Endothelial cell of umbilical vein (primary cell): Measurements from ENCODE around the gene WDR38. TPM values are rescaled to one million over a fixed set of nuclear protein-coding genes. Genes with fewer than 3 reads are reported as not detected.

Experiments used
- BruUV-seq: library from RNA; stranded (reverse); fragments of 400-500 nt; replicated peaks from 2 replicates; lab custom pipeline; 2021; lab: Mats Ljungman, UMichigan
- CTCF ChIA-PET: fragments of 300-600, 350-600 bp; sonication (Branson Sonifier 250); formaldehyde crosslinking; loops from one replicate; lab custom pipeline; 2021; ENCODE audit warnings: antibody characterized with exemption, inconsistent platforms; lab: Charles Lee
- POLR2A ChIA-PET: fragments of 300-600, 350-600 bp; sonication (Branson Sonifier 250); formaldehyde crosslinking; loops from one replicate; lab custom pipeline; 2021; ENCODE audit warnings: antibody characterized with exemption, inconsistent platforms; lab: Charles Lee
- DNase-seq: peaks from one replicate; pipeline ENCODE4 v3.0.0-alpha.2; 2011; ENCODE audit warnings: low read depth, low spot score
- FAIRE-seq: peaks from 2 replicates; lab custom pipeline; 2011; peaks lifted over from hg19 to GRCh38; lab: Jason Lieb, UNC
- H2AFZ ChIP-seq: 2 replicates; pipeline ENCODE4 v1.6.0; 2012; ENCODE audit warnings: low read depth, low read length, control low read depth, inconsistent platforms
- H3K27ac ChIP-seq: 2 replicates; pipeline ENCODE4 v1.5.1; 2011; ENCODE audit warnings: low read depth, mild to moderate bottlenecking, control low read depth, low read length, moderate library complexity; ENCODE audit not compliant: insufficient read depth
- H3K27me3 ChIP-seq, 2 experiments: 2 replicates each; pipeline versions ENCODE4 v1.6.0 to v1.6.1; 2011; ENCODE audit warnings: low read length in 2 of 2, mixed read lengths in 1 of 2; ENCODE audit not compliant: control insufficient read depth in 2 of 2, insufficient read depth in 2 of 2
- H3K36me3 ChIP-seq, 2 experiments: 2 replicates in 1 of 2; 3 replicates in 1 of 2; pipeline ENCODE4 v1.5.1; 2011; ENCODE audit warnings: low read length in 2 of 2, mild to moderate bottlenecking in 1 of 2, moderate library complexity in 1 of 2; ENCODE audit not compliant: control insufficient read depth in 2 of 2, insufficient read depth in 2 of 2; ENCODE audit errors: extremely low read depth in 1 of 2
- H3K4me1 ChIP-seq: 3 replicates; pipeline ENCODE4 v1.5.1; 2011; ENCODE audit warnings: mild to moderate bottlenecking, low read length; ENCODE audit not compliant: control insufficient read depth, insufficient read depth; ENCODE audit errors: extremely low read depth
- H3K4me2 ChIP-seq: 2 replicates; pipeline ENCODE4 v1.6.1; 2011; ENCODE audit warnings: low read length, control low read depth, mixed read lengths; ENCODE audit not compliant: insufficient read depth
- H3K4me3 ChIP-seq, 3 experiments: fragments of 200-600 bp in 1 of 3; sonication (generic), shearing (Covaris generic) in 1 of 3; replicated peaks in 1 of 3; 2 replicates each; pipeline ENCODE4 v1.5.1; 2011 to 2016; ENCODE audit warnings: control low read depth in 3 of 3, low read length in 3 of 3, mild to moderate bottlenecking in 2 of 3, inconsistent platforms in 1 of 3, low read depth in 1 of 3, moderate library complexity in 1 of 3; ENCODE audit not compliant: insufficient read depth in 1 of 3
- H3K79me2 ChIP-seq: 2 replicates; pipeline ENCODE4 v1.6.0; 2012; ENCODE audit warnings: low read length, inconsistent platforms; ENCODE audit not compliant: control insufficient read depth, insufficient read depth
- H3K9ac ChIP-seq: replicated peaks from 2 replicates; pipeline ENCODE3; 2011; ENCODE audit warnings: low read length, control low read depth; ENCODE audit not compliant: insufficient read depth; ENCODE audit errors: extremely low read depth
- H3K9me1 ChIP-seq: replicated peaks from 3 replicates; pipeline ENCODE4 v1.6.0; 2011; ENCODE audit warnings: mild to moderate bottlenecking, low read length; ENCODE audit not compliant: control insufficient read depth, insufficient read depth; ENCODE audit errors: extremely low read depth
- H3K9me3 ChIP-seq: replicated peaks from 2 replicates; pipeline ENCODE4 v1.5.1; 2012; ENCODE audit warnings: low read length, inconsistent platforms; ENCODE audit not compliant: control insufficient read depth, insufficient read depth
- H4K20me1 ChIP-seq: replicated peaks from 2 replicates; pipeline ENCODE3; 2011; ENCODE audit warnings: mild to moderate bottlenecking, low read length; ENCODE audit not compliant: control insufficient read depth, insufficient read depth; ENCODE audit errors: extremely low read depth
- EZH2 ChIP-seq: IDR thresholded peaks from 2 replicates; pipeline ENCODE4 v1.6.1; 2012; ENCODE audit warnings: borderline replicate concordance, low read depth, mild to moderate bottlenecking, moderate library complexity, low read length, inconsistent platforms; ENCODE audit not compliant: severe bottlenecking
- FOS ChIP-seq: IDR thresholded peaks from 2 replicates; pipeline ENCODE4 v1.6.1; 2011; ENCODE audit warnings: mild to moderate bottlenecking, low read length, moderate library complexity, borderline replicate concordance; ENCODE audit not compliant: insufficient read depth
- GATA2 ChIP-seq: IDR thresholded peaks from 2 replicates; pipeline ENCODE4 v1.7.0; 2011; ENCODE audit warnings: low read depth, mild to moderate bottlenecking, moderate library complexity, mixed read lengths, low read length; ENCODE audit not compliant: insufficient read length, insufficient read depth
- JUN ChIP-seq: IDR thresholded peaks from 2 replicates; pipeline ENCODE4 v1.6.1; 2011; ENCODE audit warnings: borderline replicate concordance, low read depth; ENCODE audit not compliant: insufficient read length, insufficient read depth
- MYC ChIP-seq: IDR thresholded peaks from one replicate; pipeline ENCODE4 v1.6.1; 2011; ENCODE audit warnings: mild to moderate bottlenecking, low read depth, low read length
- POLR2A ChIP-seq: IDR thresholded peaks from 2 replicates; pipeline ENCODE4 v1.6.1; 2012; ENCODE audit warnings: low read depth, mild to moderate bottlenecking, control low read depth, low read length
- POLR2AphosphoS5 ChIP-seq: IDR thresholded peaks from 2 replicates; pipeline ENCODE4 v1.6.1; 2012; ENCODE audit warnings: low read depth, mild to moderate bottlenecking, control low read depth, low read length, moderate library complexity; ENCODE audit not compliant: insufficient read depth
- dilution Hi-C: fragments of 300-500 bp; cut with MboI; formaldehyde crosslinking; loops from one replicate; pipeline ENCODE4 v1.15.0; 2019; ENCODE audit warnings: low sequenced_read_pairs; ENCODE audit not compliant: extremely low pct_ligation_motif_present
- intact Hi-C: fragments of 100-400 bp; cut with micrococcal nuclease; formaldehyde crosslinking; loops from one replicate; pipeline ENCODE4 v1.10.0; 2022
- polyA plus RNA-seq, 4 experiments: library from polyadenylated mRNA; depleted of rRNA in 3 of 4; stranded (reverse) in 3 of 4; unstranded in 1 of 4; fragments of >200 nt; gene quantifications; 2 replicates each; pipeline versions ENCODE4 v1.2.1 to v1.2.3, GENCODE V29; 2011 to 2012; ENCODE audit warnings: missing spikeins in 1 of 4
- total RNA-seq: library from RNA; stranded (reverse); gene quantifications from 2 replicates; pipeline ENCODE4 v1.2.3, GENCODE V29; 2021
- TF ChIP-seq, protein P1 (sequence below): IDR thresholded peaks from 2 replicates; pipeline ENCODE4 v1.6.1; 2011; ENCODE audit not compliant: insufficient read depth, insufficient read length
- TF ChIP-seq, protein P2 (sequence below), 2 donors: IDR thresholded peaks; 1 replicate in 1 of 2; 2 replicates in 1 of 2; pipeline ENCODE4 v1.5.1; 2011; ENCODE audit warnings: low read length in 2 of 2, mild to moderate bottlenecking in 2 of 2, moderate library complexity in 2 of 2, control low read depth in 1 of 2, inconsistent platforms in 1 of 2, low read depth in 1 of 2; ENCODE audit not compliant: insufficient read depth in 1 of 2; ENCODE audit errors: extremely low read depth in 1 of 2

Gene WDR38
- total and polyA plus RNA-seq, 2 donors (not counting 3 experiments of a cell fraction or from before 2014, with no cell fraction given) = not detected

DNA sequence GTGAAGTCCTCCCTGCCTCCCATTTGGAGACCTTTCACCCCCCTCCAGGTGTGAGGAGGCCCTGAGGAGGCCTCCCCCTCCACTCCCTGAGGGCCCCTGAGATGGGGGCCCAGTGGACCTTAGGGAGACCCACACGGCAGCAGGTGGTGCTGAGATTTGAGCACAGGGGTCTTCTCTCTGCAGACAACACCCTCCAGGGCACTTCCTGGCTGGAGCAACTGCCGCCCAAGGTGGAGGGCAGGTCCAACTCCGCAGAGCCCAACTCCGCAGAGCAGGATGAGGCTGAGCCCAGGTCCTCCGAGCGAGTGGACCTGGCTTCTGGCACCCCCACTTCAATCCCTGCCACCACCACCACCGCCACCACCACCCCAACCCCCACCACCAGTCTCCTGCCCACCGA lies 49.3 kb upstream of the WDR38 start:
- H3K9me3 ChIP-seq = no peaks in the 10 kb centered on the region
- H3K36me3 ChIP-seq = no peaks in the 10 kb centered on the region
- H3K9me1 ChIP-seq = no peaks in the 10 kb centered on the region
- no peak overlapping the region for H3K4me2 ChIP-seq
- no peak overlapping the region for H3K4me3 ChIP-seq
- intact Hi-C loops = no loop called here
- H3K79me2 ChIP-seq = no peaks in the 10 kb centered on the region
- ChIA-PET CTCF (interaction anchor here (1.0 kb wide), 1 partner anchor 10 kb away, joined by 4 read pairs; no protein-coding TSS in a partner anchor), POLR2A (no interaction called here)
- BruUV-seq = no TSS peak
- H2AFZ ChIP-seq = no peak overlapping the region
- H3K4me1 ChIP-seq = peaks cover 8% of the 10 kb centered on the region
- no peak overlapping the region for H3K27ac ChIP-seq
- no peak for FAIRE-seq
- dilution Hi-C loops = no loop called here
- H3K9ac ChIP-seq = no peak overlapping the region
- DNase-seq = no peak
- H4K20me1 ChIP-seq = no peaks in the 10 kb centered on the region
- peaks cover 10 to 12% of the 10 kb centered on the region in 2 experiments for H3K27me3 ChIP-seq
- TF ChIP-seq POLR2AphosphoS5 = no peak
- TF ChIP-seq POLR2A = no peak
- TF ChIP-seq, protein P1, sequence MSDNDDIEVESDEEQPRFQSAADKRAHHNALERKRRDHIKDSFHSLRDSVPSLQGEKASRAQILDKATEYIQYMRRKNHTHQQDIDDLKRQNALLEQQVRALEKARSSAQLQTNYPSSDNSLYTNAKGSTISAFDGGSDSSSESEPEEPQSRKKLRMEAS = no peak
- no peak for TF ChIP-seq MYC
- TF ChIP-seq GATA2 = no peak
- no peak for TF ChIP-seq FOS
- no peak for TF ChIP-seq JUN
- TF ChIP-seq, protein P2, sequence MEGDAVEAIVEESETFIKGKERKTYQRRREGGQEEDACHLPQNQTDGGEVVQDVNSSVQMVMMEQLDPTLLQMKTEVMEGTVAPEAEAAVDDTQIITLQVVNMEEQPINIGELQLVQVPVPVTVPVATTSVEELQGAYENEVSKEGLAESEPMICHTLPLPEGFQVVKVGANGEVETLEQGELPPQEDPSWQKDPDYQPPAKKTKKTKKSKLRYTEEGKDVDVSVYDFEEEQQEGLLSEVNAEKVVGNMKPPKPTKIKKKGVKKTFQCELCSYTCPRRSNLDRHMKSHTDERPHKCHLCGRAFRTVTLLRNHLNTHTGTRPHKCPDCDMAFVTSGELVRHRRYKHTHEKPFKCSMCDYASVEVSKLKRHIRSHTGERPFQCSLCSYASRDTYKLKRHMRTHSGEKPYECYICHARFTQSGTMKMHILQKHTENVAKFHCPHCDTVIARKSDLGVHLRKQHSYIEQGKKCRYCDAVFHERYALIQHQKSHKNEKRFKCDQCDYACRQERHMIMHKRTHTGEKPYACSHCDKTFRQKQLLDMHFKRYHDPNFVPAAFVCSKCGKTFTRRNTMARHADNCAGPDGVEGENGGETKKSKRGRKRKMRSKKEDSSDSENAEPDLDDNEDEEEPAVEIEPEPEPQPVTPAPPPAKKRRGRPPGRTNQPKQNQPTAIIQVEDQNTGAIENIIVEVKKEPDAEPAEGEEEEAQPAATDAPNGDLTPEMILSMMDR (IDR thresholded peaks at IDR 0.05; ENCODE audit: extremely low read depth in 1 of 2, insufficient read depth in 1 of 2, low read depth in 1 of 2, low read length in 2 of 2) = no peak
- TF ChIP-seq EZH2 = no peak
